IMR-90 (cell line): Measurements from ENCODE around the gene ACSL1. TPM values are rescaled to one million over a fixed set of nuclear protein-coding genes. Genes with fewer than 3 reads are reported as not detected.

Source experiments
- ATAC-seq: fragments of 200-7000 bp; cut with Tn5 transposase; 2 replicates; pipeline ENCODE4 v1.9.1; 2020; ENCODE audit warnings: low read depth, mild to moderate bottlenecking, moderate library complexity
- BruUV-seq: library from RNA; stranded (reverse); fragments of 400-500 nt; replicated peaks from 2 replicates; lab custom pipeline; 2021; lab: Mats Ljungman, UMichigan
- CTCF ChIA-PET: fragments of 300-600 bp; formaldehyde crosslinking; extraction: SDS; loops from one replicate; lab custom pipeline; 2021; ENCODE audit warnings: antibody characterized with exemption; lab: Yijun Ruan, JAX
- POLR2A ChIA-PET: fragments of 300-600 bp; sonication (Branson Sonifier 250); formaldehyde crosslinking; loops from one replicate; lab custom pipeline; 2022; ENCODE audit warnings: antibody characterized with exemption; ENCODE audit not compliant: unreplicated experiment; lab: Charles Lee
- DNase-seq: peaks from one replicate; pipeline ENCODE4 v3.0.0; 2013
- H2AFZ ChIP-seq: replicated peaks from 2 replicates; pipeline ENCODE3; 2013; ENCODE audit warnings: low read length, mild to moderate bottlenecking; ENCODE audit not compliant: poor library complexity
- H2AK5ac ChIP-seq: 2 replicates; pipeline ENCODE4 v1.6.1; 2013; ENCODE audit warnings: low read depth, low read length, inconsistent platforms
- H2AK9ac ChIP-seq: replicated peaks from 2 replicates; pipeline ENCODE3; 2013; ENCODE audit warnings: mild to moderate bottlenecking, low read depth, low read length, moderate library complexity; ENCODE audit not compliant: poor library complexity
- H2BK120ac ChIP-seq: 2 replicates; pipeline ENCODE4 v1.6.1; 2013; ENCODE audit warnings: low read depth, low read length, inconsistent platforms
- H2BK15ac ChIP-seq: 3 replicates; pipeline ENCODE4 v1.6.1; 2013; ENCODE audit warnings: low read depth, low read length, inconsistent platforms
- H2BK20ac ChIP-seq: 2 replicates; pipeline ENCODE4 v1.6.1; 2013; ENCODE audit warnings: low read depth, mild to moderate bottlenecking, inconsistent platforms, low read length, moderate library complexity
- H2BK5ac ChIP-seq: 2 replicates; pipeline ENCODE4 v1.6.1; 2013; ENCODE audit warnings: mild to moderate bottlenecking, low read depth, low read length, inconsistent platforms; ENCODE audit not compliant: poor library complexity, severe bottlenecking
- H3K14ac ChIP-seq: replicated peaks from 2 replicates; pipeline ENCODE4 v1.6.1; 2013; ENCODE audit warnings: low read depth, low read length, inconsistent platforms
- H3K18ac ChIP-seq: 2 replicates; pipeline ENCODE4 v1.6.1; 2013; ENCODE audit warnings: low read depth, low read length, control low read depth
- H3K23ac ChIP-seq: 2 replicates; pipeline ENCODE4 v1.6.1; 2013; ENCODE audit warnings: low read depth, low read length, inconsistent platforms
- H3K27ac ChIP-seq: 2 replicates; pipeline ENCODE4 v1.5.1; 2013; ENCODE audit warnings: mild to moderate bottlenecking, control low read depth, low read length; ENCODE audit not compliant: insufficient read depth
- H3K27me3 ChIP-seq: 2 replicates; pipeline ENCODE4 v1.6.1; 2013; ENCODE audit warnings: low read length; ENCODE audit not compliant: control insufficient read depth, insufficient read depth
- H3K36me3 ChIP-seq: 2 replicates; pipeline ENCODE4 v1.6.1; 2013; ENCODE audit warnings: low read length, mixed read lengths; ENCODE audit not compliant: control insufficient read depth, insufficient read depth
- H3K4ac ChIP-seq: 2 replicates; pipeline ENCODE4 v1.6.1; 2013; ENCODE audit warnings: low read depth, low read length, inconsistent platforms
- H3K4me1 ChIP-seq: 2 replicates; pipeline ENCODE4 v1.6.1; 2013; ENCODE audit warnings: low read length, mixed read lengths; ENCODE audit not compliant: control insufficient read depth, insufficient read depth
- H3K4me2 ChIP-seq: 2 replicates; pipeline ENCODE4 v1.6.1; 2013; ENCODE audit warnings: low read depth, mild to moderate bottlenecking, control low read depth, low read length, moderate library complexity
- H3K4me3 ChIP-seq: 2 replicates; pipeline ENCODE4 v1.5.1; 2013; ENCODE audit warnings: low read depth, mild to moderate bottlenecking, control low read depth, low read length, moderate library complexity; ENCODE audit not compliant: insufficient read depth
- H3K56ac ChIP-seq: 2 replicates; pipeline ENCODE4 v1.6.1; 2013; ENCODE audit warnings: low read length, inconsistent platforms; ENCODE audit not compliant: insufficient read depth; ENCODE audit errors: extremely low read depth
- H3K79me1 ChIP-seq, 2 experiments: 2 replicates each; pipeline ENCODE4 v1.6.1; 2013; ENCODE audit warnings: low read length in 2 of 2, inconsistent platforms in 1 of 2, low read depth in 1 of 2
- H3K9ac ChIP-seq: 2 replicates; pipeline ENCODE4 v1.6.1; 2013; ENCODE audit warnings: low read depth, low read length, control low read depth
- H3K9me1 ChIP-seq: 2 replicates; pipeline ENCODE4 v1.6.1; 2013; ENCODE audit warnings: low read length, inconsistent platforms; ENCODE audit not compliant: insufficient read depth
- H3K9me3 ChIP-seq: 2 replicates; pipeline ENCODE4 v1.6.1; 2013; ENCODE audit warnings: low read length; ENCODE audit not compliant: control insufficient read depth, insufficient read depth
- H4K20me1 ChIP-seq: 2 replicates; pipeline ENCODE4 v1.6.1; 2013; ENCODE audit warnings: low read length, inconsistent platforms; ENCODE audit not compliant: insufficient read depth
- H4K5ac ChIP-seq: 2 replicates; pipeline ENCODE4 v1.6.1; 2013; ENCODE audit warnings: mild to moderate bottlenecking, low read depth, low read length, control low read depth
- H4K8ac ChIP-seq, 2 experiments: 2 replicates each; pipeline ENCODE4 v1.6.1; 2013; ENCODE audit warnings: low read depth in 2 of 2, low read length in 2 of 2, control low read depth in 1 of 2, inconsistent platforms in 1 of 2
- H4K91ac ChIP-seq: 2 replicates; pipeline ENCODE4 v1.6.1; 2013; ENCODE audit warnings: low read depth, low read length, inconsistent platforms; ENCODE audit not compliant: insufficient read depth
- FOS ChIP-seq: fragments of 150-350 bp; IDR thresholded peaks from 2 replicates; pipeline ENCODE4 v1.6.1; 2016; ENCODE audit warnings: low read depth, low read length
- NFE2L2 ChIP-seq: fragments of 150-350 bp; IDR thresholded peaks from 2 replicates; pipeline ENCODE4 v1.6.1; 2016; ENCODE audit warnings: low read depth, mild to moderate bottlenecking, low read length
- RCOR1 ChIP-seq: IDR thresholded peaks from 2 replicates; pipeline ENCODE4 v1.6.1; 2012; ENCODE audit warnings: mild to moderate bottlenecking, low read length, improper control_type of control experiment; ENCODE audit not compliant: insufficient replicate concordance
- WGBS, 2 experiments: methylation state at CpG; one replicate each; pipeline versions ENCODE4 v1.1.5 to v1.1.7; 2013; ENCODE audit warnings: missing lambda C conversion rate in 2 of 2; ENCODE audit not compliant: insufficient read length in 1 of 2; ENCODE audit errors: extremely low coverage in 2 of 2; 5-methylcytosine and 5-hydroxymethylcytosine counted together
- dilution Hi-C: fragments of 300-500 bp; cut with HindIII; formaldehyde crosslinking; loops from one replicate; pipeline ENCODE4 v1.14.3; 2018; ENCODE audit warnings: low sequenced_read_pairs; ENCODE audit not compliant: unreplicated experiment
- in situ Hi-C: fragments of 300-500 bp; cut with MboI; formaldehyde crosslinking; loops from 3 replicates; pipeline ENCODE4 v1.14.3; 2019; ENCODE audit warnings: low sequenced_read_pairs, inconsistent platforms, mixed read lengths
- intact Hi-C: fragments of 100-400 bp; cut with micrococcal nuclease; formaldehyde crosslinking; loops from 2 replicates; pipeline ENCODE4 v1.10.0; 2022
- polyA plus RNA-seq, 3 experiments: library from polyadenylated mRNA; depleted of rRNA; stranded (reverse); fragments of >200 nt; gene quantifications; 2 replicates each; pipeline ENCODE4 v1.2.3, GENCODE V29; 2012; ENCODE audit warnings: low replicate concordance in 1 of 3
- total RNA-seq: library from RNA; depleted of rRNA; stranded (reverse); fragments of >200 nt; gene quantifications from 2 replicates; pipeline ENCODE4 v1.2.3, GENCODE V29; 2012

ACSL1 gene
- total and polyA plus RNA-seq, 2 of the 4 experiments (the other 2 are of a cell fraction), result 14.4 to 26.0 TPM

- Histone ChIP-seq H2AK9ac (no peak overlapping the region), H3K27me3 (0 out of 2 replicates have a peak, but pooled peaks cover 1% of the 10 kb centered on the region), H2BK5ac (no peak overlapping the region), H2BK15ac (no peak overlapping the region), H3K9ac (no peak overlapping the region), H3K14ac (no peak overlapping the region), H4K8ac (no peak overlapping the region), H4K5ac (no peak overlapping the region), H3K4ac (no peak overlapping the region), H3K27ac (no peak overlapping the region), H3K4me1 (peaks cover 10% of the 10 kb centered on the region; the same call in 1 of the 2 replicates), H3K9me1 (no peaks in the 10 kb centered on the region), H3K23ac (no peak overlapping the region), H3K4me3 (no peak overlapping the region), H2AFZ (no peak overlapping the region), H3K56ac (no peak overlapping the region), H3K79me1 (peaks cover 13 to 19% of the 10 kb centered on the region in 2 experiments), H4K20me1 (peaks cover 37% of the 10 kb centered on the region), H2BK120ac (no peak overlapping the region), H3K18ac (no peak overlapping the region), H2AK5ac (no peak overlapping the region), H3K36me3 (no peaks in the 10 kb centered on the region), H3K4me2 (no peak overlapping the region), H2BK20ac (no peak overlapping the region), H4K91ac (no peak overlapping the region), H3K9me3 (no peaks in the 10 kb centered on the region)
- no TSS peak for BruUV-seq
- TF ChIP-seq FOS (no peak), NFE2L2 (no peak), RCOR1 (no peak)
- WGBS, 2 experiments, result 85% methylated on average over 2 of the region's 6 CpGs; no CpG with 5 or more reads in 1 of the 2 experiments
- ChIA-PET CTCF (no interaction called here), POLR2A (no interaction called here)
- ATAC-seq, result no peak
- dilution Hi-C loops (no loop called here), intact Hi-C loops (no loop called here), in situ Hi-C loops (no loop called here)
- no peak for DNase-seq
Measured at GRCh38 chr4:184812199-184812542, 13.6 kb downstream of the ACSL1 start.
